OCI-LY1 (cell line): Measurements from ENCODE around the gene ST7.

Experiments
- H2AFZ ChIP-seq: fragments of 200-600 bp; sonication (generic), shearing (Covaris generic); 2 replicates; pipeline ENCODE4 v1.6.0; 2014; ENCODE audit warnings: antibody characterized with exemption, mild to moderate bottlenecking, low read length
- H3F3A ChIP-seq: fragments of 200-600 bp; sonication (generic), shearing (Covaris generic); 2 replicates; pipeline ENCODE4 v1.6.0; 2014; ENCODE audit warnings: mild to moderate bottlenecking, antibody characterized with exemption, low read length, moderate library complexity; ENCODE audit not compliant: insufficient read depth
- H3K27ac ChIP-seq: fragments of 200-600 bp; sonication (generic); 2 replicates; pipeline ENCODE4 v1.5.1; 2014; ENCODE audit warnings: low read length, mixed run types, mild to moderate bottlenecking, low read depth; ENCODE audit not compliant: poor library complexity, severe bottlenecking
- H3K27me3 ChIP-seq: fragments of 200-600 bp; sonication (generic); 2 replicates; pipeline ENCODE4 v1.6.0; 2014; ENCODE audit warnings: antibody characterized with exemption, mild to moderate bottlenecking, low read length, moderate library complexity; ENCODE audit not compliant: insufficient read depth
- H3K36me3 ChIP-seq: fragments of 200-600 bp; sonication (generic); 2 replicates; pipeline ENCODE4 v1.6.1; 2014; ENCODE audit warnings: mild to moderate bottlenecking, antibody characterized with exemption, low read length, moderate library complexity, mixed read lengths; ENCODE audit not compliant: insufficient read depth
- H3K4me1 ChIP-seq: fragments of 200-600 bp; sonication (generic); 2 replicates; pipeline ENCODE4 v1.5.1; 2014; ENCODE audit warnings: mild to moderate bottlenecking, low read length, moderate library complexity; ENCODE audit not compliant: insufficient read depth, severe bottlenecking
- H3K4me2 ChIP-seq: fragments of 200-600 bp; sonication (generic), shearing (Covaris generic); 2 replicates; pipeline ENCODE4 v1.6.1; 2014; ENCODE audit warnings: low read length
- H3K4me3 ChIP-seq: fragments of 200-600 bp; sonication (generic); 2 replicates; pipeline ENCODE4 v1.5.1; 2014; ENCODE audit warnings: low read length, low read depth, mild to moderate bottlenecking, mixed read lengths; ENCODE audit not compliant: poor library complexity, severe bottlenecking
- H3K79me2 ChIP-seq: fragments of 200-600 bp; shearing (Covaris generic); 2 replicates; pipeline ENCODE4 v1.6.1; 2016; ENCODE audit warnings: mixed run types, low read length, mixed read lengths; ENCODE audit not compliant: insufficient read depth
- H3K9ac ChIP-seq: fragments of 200-600 bp; sonication (generic), shearing (Covaris generic); 2 replicates; pipeline ENCODE4 v1.6.1; 2014; ENCODE audit warnings: mild to moderate bottlenecking, low read length, mixed read lengths
- H3K9me2 ChIP-seq: fragments of 200-600 bp; sonication (generic), shearing (Covaris generic); 2 replicates; pipeline ENCODE4 v1.6.1; 2014; ENCODE audit warnings: low read depth, mild to moderate bottlenecking, low read length, mixed read lengths
- H3K9me3 ChIP-seq: fragments of 200-600 bp; shearing (Covaris generic); 2 replicates; pipeline ENCODE4 v1.6.1; 2014; ENCODE audit warnings: low read length, mixed read lengths
- H4K20me1 ChIP-seq: fragments of 200-600 bp; sonication (generic), shearing (Covaris generic); 2 replicates; pipeline ENCODE4 v1.6.0; 2016; ENCODE audit warnings: mild to moderate bottlenecking, low read length; ENCODE audit not compliant: insufficient read depth
- CTCF ChIP-seq: fragments of 200-600 bp; sonication (generic), shearing (Covaris generic); IDR thresholded peaks from 2 replicates; pipeline ENCODE4 v1.5.1; 2017; ENCODE audit warnings: mild to moderate bottlenecking, antibody characterized with exemption, low read length, moderate library complexity, mixed read lengths
- EZH2 ChIP-seq: fragments of 200-600 bp; sonication (generic), shearing (Covaris generic); IDR thresholded peaks from 2 replicates; pipeline ENCODE4 v1.8.0; 2017; ENCODE audit warnings: borderline replicate concordance, mixed run types, mild to moderate bottlenecking, antibody characterized with exemption, low read length, moderate library complexity, mixed read lengths

The ST7 gene

GRCh38 chr7:117157241-117158209, 204.2 kb downstream of the ST7 start:
- Histone ChIP-seq H3K27ac (no peak overlapping the region), H3K27me3 (no peaks in the 10 kb centered on the region), H3K36me3 (no peaks in the 10 kb centered on the region), H3K4me3 (no peak overlapping the region), H3K9me3 (no peaks in the 10 kb centered on the region), H2AFZ (no peak overlapping the region), H3K4me2 (no peak overlapping the region), H3K9ac (no peak overlapping the region), H3F3A (no peaks in the 10 kb centered on the region), H3K4me1 (no peaks in the 10 kb centered on the region), H4K20me1 (no peaks in the 10 kb centered on the region), H3K79me2 (no peaks in the 10 kb centered on the region), H3K9me2 (no peaks in the 10 kb centered on the region)
- TF ChIP-seq CTCF (no peak), EZH2 (no peak)

GRCh38 chr7:117158941-117159697, 205.8 kb downstream of the ST7 start:
- Histone ChIP-seq H2AFZ (no peak overlapping the region), H3K27me3 (no peaks in the 10 kb centered on the region), H3K4me3 (no peak overlapping the region), H3K9ac (no peak overlapping the region), H3K36me3 (no peaks in the 10 kb centered on the region), H3K9me2 (no peaks in the 10 kb centered on the region), H4K20me1 (no peaks in the 10 kb centered on the region), H3K4me1 (no peaks in the 10 kb centered on the region), H3K79me2 (no peaks in the 10 kb centered on the region), H3F3A (no peaks in the 10 kb centered on the region), H3K27ac (no peak overlapping the region), H3K4me2 (no peak overlapping the region), H3K9me3 (no peaks in the 10 kb centered on the region)
- no peak for TF ChIP-seq EZH2
- no peak for TF ChIP-seq CTCF

- Histone ChIP-seq H3K27ac (no peak overlapping the region), H3K36me3 (no peaks in the 10 kb centered on the region), H3F3A (no peaks in the 10 kb centered on the region), H3K27me3 (no peaks in the 10 kb centered on the region), H3K9me2 (no peaks in the 10 kb centered on the region), H3K79me2 (no peaks in the 10 kb centered on the region), H3K9ac (no peak overlapping the region), H3K4me2 (no peak overlapping the region), H2AFZ (no peak overlapping the region), H3K4me1 (no peaks in the 10 kb centered on the region), H4K20me1 (no peaks in the 10 kb centered on the region), H3K4me3 (no peak overlapping the region), H3K9me3 (no peaks in the 10 kb centered on the region)
- TF ChIP-seq EZH2: no peak
- TF ChIP-seq CTCF: no peak
Observed at GRCh38 chr7:117163101-117163500, 209.8 kb downstream of the ST7 start.
